ENCODE measurements around the gene RNLS.
A peak's percentile ranks its signal among the peaks of the same experiment; 100 is the strongest.

Gene RNLS

GRCh38 chr10:88401671-88402347, 181.3 kb downstream of the RNLS start:
- FAIRE-seq = no peak
- TF ChIP-seq CTCF (IDR thresholded peaks at IDR 0.05; ENCODE audit: insufficient read depth, missing control alignments) = peak; percentile 37
- no peak for DNase-seq (ENCODE audit: insufficient read length, low spot score)

- FAIRE-seq (no peak), DNase-seq (ENCODE audit: insufficient read length, low spot score) (no peak)
- no peak for TF ChIP-seq CTCF (IDR thresholded peaks at IDR 0.05; ENCODE audit: insufficient read depth, missing control alignments)
Observed at GRCh38 chr10:88399240-88399639, 183.9 kb downstream of the RNLS start.

GRCh38 chr10:88395677-88396076, 187.4 kb downstream of the RNLS start:
- no peak for TF ChIP-seq CTCF (IDR thresholded peaks at IDR 0.05; ENCODE audit: insufficient read depth, missing control alignments)
- FAIRE-seq (no peak), DNase-seq (ENCODE audit: insufficient read length, low spot score) (no peak)

- no peak for DNase-seq (ENCODE audit: insufficient read length, low spot score)
- FAIRE-seq = no peak
- no peak for TF ChIP-seq CTCF (IDR thresholded peaks at IDR 0.05; ENCODE audit: insufficient read depth, missing control alignments)
Observed at GRCh38 chr10:88392222-88392621, 190.9 kb downstream of the RNLS start.

GRCh38 chr10:88390041-88390440, 193.1 kb downstream of the RNLS start:
- FAIRE-seq = no peak
- DNase-seq (ENCODE audit: insufficient read length, low spot score) = no peak
- no peak for TF ChIP-seq CTCF (IDR thresholded peaks at IDR 0.05; ENCODE audit: insufficient read depth, missing control alignments)

- FAIRE-seq (no peak), DNase-seq (ENCODE audit: insufficient read length, low spot score) (no peak)
Observed at GRCh38 chr10:88389456-88389855, 193.7 kb downstream of the RNLS start.

More at GRCh38 chr10:88389456-88389855, 193.7 kb downstream of the RNLS start:
- TF ChIP-seq CTCF (IDR thresholded peaks at IDR 0.05; ENCODE audit: insufficient read depth, missing control alignments) = peak; percentile 51
